Activated gamma-delta T cell treated with anti-CD3 and anti-CD28 coated beads, Interleukin-2, amount 50 U/mL, for 16 hours (primary cell): ENCODE data around the gene MGLL.

Experiments
- DNase-seq: peaks from one replicate; pipeline ENCODE4 v3.0.0-alpha.2; 2020; ENCODE audit warnings: low read depth

The MGLL gene

DNA sequence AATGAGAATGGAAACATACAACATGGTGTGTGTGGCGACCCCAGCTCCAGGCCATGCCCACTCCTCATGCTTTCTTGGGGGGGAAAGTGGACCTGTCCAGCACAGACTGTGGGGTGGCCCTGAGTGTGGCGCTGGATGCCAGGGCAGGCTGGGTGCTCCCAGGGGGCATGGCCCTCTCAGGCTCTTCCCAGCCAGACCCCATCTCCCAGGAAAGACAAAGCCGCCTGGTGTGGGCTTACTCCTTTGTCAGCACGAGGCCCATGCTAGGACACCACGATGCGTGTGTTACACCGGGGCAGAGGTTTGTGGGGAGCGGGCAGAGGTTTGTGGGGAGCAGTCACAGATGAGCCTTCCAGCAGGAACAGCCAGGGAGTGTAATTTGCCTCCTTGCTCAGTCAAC, 81.1 kb downstream of the MGLL start:
- DNase-seq, result no peak

DNA sequence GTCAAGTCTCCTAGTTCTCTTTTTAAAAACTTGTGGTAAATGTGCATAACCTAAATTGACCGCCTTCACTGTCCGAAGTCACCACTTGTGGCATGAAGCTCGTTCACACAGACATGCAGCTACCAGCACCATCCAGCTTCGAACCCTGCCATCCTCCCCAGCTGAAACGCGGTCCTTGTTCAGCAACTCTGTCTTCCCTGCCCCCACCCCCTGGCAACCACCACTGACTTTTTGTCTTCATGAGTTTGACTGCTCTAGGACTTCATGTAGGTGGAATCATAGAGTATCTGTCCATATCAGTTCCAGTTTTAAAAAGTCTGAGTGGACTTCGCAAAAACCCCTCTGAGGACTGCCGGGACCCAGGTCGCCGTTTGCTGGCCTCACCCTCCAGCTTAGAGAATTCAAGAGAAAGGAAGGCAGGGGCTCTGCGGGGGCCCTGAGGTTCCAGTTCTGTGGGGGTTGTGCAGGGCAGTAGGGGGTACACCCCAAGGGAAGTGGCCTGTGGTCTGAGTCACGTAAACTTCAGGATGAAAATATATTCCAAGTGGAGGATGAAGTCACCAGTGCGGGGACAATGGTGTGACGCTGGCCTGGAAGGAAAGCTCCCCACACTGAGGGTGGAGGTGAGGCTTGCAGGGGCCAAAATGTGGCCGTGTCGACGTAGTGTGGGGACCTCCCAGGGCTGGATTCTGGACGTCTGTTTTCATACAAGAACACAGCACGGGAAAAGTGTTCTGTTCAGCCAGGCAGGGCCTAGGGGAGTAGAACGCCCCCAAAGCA, 82.0 kb downstream of the MGLL start:
- no peak for DNase-seq

DNA sequence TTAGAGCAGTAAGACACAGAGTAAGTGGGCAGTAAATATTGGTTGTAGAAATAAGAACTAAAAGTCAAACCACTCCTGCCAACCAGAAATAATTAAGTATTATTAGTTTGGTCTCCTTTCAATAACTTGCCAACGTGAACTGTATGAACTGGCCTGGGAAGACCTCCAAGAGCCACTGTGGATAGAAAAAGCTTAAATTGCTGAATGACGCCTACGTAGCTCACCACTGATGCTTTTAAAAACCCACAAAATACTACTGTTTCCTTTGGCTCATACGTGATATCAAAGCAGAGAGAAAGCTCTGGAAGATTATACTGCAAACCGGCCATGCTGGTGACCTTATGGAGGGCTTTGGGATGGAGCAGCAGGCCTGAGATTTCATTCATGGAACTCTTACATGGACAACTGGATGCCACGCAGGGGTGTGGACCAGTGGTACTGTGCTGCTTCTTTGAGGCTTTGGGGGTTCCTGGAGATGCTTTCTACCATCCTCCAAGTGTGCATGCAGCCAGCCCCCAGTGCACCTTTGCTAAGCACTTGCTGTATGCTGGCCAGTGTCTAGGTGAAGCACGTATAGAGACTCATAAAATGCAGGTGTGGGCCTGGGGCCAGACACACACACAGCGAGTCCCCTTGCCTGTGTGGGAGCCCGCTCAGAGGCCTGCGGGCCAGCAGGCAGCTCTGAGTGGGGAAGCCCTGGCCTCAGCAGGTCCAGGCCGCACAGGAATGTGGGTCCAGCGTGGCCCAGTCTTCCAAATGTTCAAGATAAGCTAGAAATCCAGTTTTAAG, 82.8 kb downstream of the MGLL start:
- no peak for DNase-seq

DNA sequence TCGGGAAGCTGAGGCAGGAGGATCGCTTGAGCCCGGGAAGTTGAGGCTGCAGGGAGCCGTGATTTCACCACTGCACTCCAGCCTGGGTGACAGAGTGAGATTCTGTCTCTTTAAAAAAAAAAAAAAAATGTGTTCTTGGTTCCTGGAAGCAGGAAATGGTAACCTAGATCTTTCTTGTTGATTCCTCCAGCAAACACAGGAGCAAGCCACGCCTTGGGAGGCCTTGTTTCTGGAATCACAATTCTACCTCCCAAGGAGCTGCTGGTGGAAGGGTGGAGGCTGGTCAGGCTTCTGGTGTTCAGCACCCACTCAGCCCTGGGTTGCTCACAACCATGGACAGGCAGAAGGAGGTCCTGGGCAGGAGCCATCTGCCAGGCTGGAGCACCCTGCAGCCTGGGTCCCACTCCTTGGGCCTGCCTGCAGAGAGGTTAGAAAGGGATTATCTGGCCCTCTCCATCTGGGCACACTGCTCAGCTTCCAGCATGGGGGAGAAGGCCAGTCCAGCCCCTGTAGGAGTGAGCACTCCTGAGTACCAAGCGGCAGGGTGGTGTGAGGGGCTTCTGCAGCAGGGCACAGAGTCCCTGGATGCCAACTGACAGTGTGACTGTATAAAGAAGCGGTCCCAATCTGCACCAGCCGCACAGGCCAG, 84.0 kb downstream of the MGLL start:
- DNase-seq, result no peak

DNA sequence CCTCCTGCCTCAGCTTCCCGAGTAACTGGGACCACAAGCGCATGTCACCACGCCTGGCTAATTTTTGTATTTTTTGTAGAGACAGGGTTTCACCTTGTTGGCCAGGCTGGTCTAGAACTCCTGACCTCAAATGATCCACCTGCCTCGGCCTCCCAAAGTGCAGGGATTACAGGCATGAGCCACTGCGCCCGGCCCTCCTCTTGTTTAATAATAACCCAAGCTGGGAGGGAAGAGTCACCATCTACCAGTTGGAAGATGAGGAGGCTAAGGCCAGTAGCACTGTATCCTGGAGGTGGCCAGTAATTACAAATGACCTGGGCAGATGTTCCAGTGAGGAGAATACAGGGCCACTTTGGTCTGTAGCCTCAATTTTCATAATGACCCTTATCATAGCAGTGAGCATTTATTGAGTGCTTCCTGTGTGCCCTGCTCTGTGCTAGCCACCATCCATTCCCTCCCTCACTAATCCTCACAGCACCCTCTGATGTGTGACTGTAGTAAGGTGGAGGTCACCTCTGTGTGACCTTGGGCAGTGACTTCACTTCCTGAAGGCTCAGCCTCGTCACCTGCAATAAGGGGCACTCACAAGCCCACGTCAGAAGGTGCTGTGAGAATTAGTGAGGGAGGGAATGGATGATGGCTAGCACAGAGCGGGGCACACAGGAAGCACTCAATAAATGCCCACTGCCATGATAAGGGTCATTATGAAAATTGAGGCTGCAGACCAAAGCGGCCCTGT, 85.3 kb downstream of the MGLL start:
- DNase-seq, result no peak

DNA sequence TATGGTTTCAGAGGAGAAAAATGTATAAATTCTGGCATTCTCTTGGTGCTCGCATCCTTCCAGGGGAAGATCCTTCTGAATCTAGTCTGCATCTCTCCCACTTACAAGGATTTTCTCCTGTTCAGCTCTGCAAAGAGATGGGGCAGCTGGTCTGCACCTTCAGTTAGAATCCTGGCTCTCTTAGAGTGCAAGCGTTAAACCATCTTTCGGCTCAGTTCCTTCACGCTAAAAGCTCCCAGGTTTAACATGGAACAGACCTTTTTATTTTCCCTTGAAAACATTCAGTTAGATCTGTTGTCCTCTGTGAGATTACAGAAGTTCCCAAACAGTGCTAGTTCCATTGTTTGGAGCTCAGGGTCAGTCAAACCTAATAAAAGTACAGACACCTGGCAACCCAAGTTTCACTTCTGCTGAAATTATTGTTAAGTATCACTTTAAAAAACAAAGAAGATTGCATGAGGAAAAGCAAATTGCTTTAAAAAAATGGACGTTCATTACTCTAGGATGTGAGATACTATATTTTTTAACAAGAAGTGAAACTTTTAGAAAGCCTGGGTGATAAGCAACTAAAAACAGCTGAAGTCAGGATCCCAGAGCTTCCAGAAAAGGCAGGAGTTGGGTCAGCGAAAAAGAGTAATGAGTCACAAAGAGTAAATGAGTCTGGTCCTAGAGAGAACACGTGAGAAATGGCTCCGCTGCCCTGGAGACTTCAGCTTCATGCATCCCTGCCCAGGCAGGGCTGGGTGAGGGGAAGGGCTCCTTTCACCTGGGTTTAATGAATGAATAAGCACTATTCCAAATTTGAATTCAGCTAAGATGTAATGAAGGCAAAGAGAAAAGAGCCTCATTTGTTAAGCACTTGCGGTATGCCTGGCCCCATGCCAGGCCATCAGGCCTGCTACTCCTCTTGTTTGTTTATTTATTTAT, 86.3 kb downstream of the MGLL start:
- DNase-seq, result no peak

DNA sequence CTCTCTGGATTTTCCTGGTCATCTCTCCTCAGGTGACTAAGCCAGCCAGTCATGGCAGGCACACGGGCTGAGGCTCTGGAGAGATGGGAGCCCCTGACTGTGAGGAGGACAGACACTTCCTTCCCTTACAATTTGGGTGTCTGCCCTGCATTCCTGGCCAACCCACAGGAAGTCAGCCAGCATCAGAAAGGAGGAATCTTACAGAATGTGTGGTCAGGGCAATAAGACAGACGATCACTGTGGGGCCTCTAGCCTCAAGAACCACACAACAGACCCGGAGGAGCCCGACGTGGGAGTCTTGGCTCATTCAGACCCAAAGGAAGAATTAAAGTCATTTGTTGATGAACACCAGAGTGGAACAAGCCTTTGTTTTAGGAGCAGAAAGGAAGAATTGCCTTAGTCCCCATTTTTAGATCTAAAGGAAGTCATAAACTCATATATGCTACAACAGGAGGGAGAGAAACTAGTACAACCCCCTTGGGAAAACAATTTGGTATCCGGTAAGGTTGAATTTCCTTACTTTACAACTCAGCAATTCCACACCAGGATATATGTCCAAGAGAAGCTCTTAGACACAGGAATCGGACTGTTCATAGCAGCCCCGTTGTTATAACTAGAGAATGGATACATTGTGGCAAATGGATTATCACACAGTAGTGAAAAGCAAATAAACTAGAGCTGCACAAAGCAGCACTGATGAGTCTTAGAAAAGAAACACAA, 87.4 kb downstream of the MGLL start:
- no peak for DNase-seq

DNA sequence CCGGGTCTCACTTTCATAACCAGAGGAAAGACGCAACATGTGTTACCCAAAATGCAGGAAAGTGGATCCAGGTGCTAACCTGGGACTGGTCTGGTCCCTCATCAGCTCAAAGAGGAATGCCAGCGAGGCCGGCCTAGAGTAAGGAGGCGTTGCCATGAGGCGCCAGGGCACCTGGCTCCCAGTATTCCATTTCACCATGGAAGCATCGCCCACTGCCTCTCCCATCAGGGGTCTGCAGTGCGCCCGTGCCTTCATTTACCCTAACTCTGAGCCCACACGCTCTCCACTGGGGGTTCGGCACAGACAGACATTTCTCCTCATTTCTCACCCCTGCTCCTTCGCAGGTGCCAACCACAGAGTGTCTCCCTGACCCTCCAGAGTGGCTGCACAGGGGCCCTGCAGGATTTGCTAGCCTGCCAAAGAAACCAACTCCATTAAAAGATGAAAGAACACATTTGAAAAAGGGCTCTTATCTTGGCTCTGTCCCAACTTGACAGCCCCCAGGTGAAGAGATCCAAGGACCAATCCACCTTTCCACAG, 88.1 kb downstream of the MGLL start:
- no peak for DNase-seq

DNA sequence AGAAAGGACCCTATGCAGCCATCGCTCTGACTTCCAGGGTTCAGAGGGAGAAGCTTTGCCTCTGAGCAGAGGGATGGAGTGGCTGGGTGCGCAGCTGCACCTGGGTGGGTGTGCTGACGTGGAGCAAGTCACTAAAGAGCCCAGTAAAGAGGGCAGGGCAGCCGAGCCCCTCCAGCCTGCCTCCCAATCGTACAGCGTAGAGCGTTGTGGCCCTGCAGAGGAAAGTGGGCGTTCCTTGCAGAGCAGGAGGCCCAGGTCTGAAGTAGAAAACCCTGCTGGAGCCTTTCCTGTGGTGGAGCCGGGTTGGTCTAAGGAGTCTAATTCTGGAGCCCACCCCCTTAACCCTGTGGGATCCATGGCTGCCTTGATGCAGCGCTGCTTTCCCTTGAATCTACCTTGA, 88.5 kb downstream of the MGLL start:
- DNase-seq, result no peak

DNA sequence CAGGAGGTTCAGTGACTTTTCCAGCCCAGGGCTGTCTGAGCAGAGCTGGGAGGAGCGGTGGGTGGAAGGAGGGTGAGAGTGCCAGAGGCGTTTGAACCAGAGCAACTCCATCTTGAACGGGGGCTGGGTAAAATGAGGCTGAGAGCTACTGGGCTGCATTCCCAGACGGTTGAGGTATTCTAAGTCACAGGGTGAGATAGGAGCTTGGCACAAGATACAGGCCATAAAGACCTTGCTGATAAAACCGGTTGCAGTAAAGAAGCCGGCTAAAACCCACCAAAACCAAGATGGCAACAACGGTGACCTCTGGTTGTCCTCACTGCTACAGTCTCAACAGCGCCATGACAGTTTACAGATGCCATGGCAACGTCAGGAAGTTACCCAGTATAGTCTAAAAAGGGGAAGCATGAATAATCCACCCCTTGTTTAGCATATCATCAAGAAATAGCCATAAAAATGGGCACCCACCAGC, 89.4 kb downstream of the MGLL start:
- DNase-seq, result no peak

DNA sequence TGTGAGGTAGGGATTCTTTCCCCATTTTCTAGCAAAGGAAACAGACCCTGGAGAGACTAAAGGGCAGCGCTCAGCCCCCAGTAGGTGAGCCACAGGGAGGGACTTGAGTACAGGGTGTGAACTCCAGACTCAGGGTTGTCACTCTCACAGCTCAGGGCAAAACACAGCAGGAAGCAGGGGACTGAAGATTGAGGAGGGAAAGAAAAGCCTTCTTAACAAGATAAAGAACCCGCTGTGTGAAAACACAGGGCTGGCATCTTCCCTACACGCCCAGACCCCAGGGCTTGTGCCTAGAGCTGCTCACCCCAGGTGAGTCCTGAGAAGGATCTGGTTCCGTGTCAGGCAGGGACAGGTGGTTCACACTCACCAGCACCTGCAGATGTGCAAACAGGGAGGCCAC, 90.0 kb downstream of the MGLL start:
- no peak for DNase-seq

DNA sequence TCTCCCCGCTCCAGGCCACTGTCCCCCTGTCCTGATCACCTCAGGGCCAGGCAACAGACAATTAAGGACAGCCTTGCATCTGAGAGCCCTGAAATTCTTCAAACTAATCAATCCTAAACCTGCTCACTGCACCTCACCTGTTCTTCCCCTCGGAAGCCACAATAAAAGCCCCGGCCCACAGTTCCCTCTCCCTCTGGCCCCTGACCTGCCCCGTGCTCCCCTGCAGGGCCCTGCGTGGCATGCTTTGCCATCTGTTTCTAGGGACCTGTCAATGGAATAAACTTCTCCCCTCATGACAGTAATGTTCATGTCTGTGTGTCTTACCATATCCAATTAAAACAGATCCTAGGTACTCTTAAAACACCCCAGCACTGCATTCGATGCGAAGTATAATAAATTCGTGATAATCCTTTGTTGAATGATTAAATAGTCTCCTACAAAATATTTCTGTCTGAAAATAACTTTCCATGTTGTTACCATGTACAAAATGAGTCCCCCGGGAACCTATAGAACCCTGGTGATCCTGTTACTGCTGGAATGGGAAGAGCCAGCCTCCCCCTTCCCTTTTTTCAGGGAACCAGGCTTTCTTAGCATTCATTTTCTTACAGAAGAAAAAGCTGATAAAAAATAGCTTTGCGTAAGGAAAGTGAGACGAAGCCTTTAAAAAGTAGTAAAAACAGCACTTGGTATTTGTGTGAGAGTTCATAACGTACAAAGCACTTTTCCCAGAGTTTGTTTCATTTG, 90.6 kb downstream of the MGLL start:
- no peak for DNase-seq

DNA sequence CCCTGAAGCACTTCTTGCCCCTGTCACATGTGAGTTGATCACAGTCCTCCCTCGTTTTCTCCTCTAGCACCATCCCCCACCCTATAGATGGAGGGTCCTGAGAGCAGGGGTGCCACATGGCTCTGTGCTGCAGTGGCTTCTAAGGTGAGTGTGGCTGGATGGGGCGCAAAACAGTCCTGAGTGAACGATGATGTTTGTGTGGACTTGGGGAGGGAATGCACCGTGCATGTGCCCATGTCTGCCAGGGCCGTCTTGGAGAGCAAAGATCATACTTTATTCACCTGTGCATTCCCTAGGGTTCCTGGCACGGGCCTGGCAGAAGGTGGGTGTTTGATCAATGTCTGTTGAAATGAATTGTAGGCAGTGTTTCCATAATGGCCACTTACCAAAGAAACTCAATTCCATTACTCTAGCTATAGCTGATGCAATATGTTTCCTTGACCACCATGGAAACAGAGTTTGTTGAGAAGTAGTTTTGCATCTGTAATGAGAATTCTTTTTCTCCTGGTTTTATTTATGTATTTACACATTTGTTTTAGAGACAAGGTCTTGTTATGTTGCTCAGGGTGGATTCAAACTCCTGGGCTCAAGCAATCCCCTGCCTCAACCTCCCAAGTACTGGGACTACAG, 91.5 kb downstream of the MGLL start:
- no peak for DNase-seq

DNA sequence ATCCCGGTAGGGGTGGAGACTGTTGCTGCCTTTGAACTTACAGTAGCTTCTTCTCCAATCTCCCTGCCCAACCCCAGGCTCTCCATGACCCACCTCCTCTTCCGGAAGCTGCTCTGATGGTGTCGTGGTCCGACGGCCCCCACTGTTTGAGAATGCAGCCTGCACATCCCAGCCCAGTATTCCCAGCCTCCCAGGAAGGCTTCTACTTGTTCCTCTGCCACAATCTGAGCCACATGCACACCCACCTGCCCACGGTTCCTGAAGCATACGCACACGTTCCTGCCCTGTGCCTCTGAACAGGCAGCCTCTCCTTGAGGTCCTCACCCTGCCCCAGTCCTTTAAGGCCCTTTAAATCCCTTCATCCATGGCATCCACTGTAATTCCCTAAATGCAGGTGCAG, 92.1 kb downstream of the MGLL start:
- DNase-seq, result no peak

DNA sequence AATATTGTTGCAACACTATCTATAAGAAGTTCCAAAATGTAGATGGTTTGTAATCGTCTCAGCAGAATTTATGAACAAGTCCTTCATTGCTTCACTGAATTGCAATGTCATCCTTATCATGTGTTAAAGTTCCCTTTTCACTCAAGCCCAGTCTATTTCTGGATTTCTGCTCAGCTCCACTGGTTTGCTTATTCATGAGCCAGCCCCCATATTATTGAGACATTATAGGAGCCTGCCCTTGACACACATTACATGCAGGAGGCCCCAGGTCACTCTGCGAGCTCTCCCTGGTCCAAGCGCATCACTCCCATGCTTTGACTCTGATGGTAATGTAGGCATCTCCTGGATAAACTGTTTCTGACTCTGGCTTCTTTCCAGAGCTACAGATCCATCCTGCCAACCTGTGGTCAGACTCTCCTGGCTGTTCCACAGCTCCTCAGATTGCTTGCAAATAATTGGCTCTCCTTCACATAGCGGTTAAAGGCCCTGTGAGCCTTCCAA, 92.7 kb downstream of the MGLL start:
- DNase-seq, result no peak

DNA sequence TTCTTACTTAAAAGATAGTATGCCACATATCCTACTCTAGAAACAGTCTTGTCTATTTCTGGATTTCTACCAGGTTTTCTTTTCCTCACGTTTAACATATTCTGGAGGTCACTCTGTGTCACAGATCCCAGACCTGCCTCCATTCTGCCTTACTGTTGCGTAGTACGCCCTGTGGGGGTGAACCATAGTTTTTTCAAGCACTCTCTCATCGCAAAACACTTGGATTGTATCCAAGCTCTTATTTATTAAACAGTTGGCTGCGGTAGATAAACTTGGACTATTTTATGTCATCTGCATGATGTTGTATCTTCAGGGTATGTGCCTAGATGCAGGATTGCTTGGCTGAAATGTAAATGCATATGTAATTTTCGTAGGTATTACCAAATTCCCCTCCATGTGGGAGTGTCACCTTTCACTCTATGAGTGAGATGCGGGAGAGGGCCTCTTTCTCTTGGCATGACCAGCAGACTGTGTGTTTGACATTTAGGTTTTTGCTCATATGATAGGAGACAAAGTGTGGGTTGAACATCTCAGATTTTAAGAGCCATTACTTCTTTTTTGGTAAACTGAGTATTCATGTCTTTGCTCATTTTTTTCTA, 93.8 kb downstream of the MGLL start:
- DNase-seq, result no peak

DNA sequence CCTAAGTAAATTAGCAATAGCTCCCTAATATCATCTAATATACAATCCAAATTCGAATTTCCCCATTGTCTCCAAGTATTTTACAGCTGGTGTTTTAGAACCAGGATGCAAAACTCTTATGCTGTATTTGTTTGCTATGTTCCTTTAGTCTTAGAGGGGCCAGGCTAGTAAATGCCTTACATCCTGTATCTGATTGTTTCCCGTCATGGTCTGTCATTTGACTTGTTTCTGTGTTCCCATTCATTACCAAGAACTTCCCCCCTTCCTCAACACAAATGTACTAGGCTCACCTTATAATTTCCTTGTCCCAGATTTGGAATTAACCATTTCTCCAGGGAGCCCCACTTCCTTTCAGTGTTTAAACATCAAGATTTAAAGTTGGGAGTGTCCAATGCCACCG, 95.4 kb downstream of the MGLL start:
- no peak for DNase-seq

DNA sequence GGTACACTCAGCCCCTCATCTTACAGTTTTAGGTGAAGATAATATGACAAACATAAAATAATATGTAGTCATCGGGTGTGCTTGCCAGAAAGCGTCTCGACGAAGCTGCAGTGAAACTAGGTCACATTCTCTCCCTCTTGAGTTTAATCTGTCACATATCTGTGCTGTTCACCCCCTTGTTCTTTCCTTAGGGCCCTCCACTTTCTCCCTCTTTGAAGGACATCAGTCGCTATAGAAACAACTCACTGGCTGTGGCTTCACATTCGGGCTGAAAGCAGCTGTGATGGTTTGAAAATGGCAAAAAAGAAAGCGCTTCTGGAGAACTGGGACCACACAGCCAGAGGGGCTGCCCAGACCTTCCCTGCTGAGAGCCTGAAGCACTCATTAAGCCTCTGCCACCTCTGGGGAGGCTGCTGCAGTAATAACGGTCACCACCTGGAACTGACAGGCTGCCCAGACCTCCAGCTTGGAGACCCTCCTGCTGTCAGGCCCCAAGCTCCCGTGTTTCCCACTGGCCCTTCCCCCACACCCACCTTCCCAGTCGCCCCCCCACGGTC, 99.2 kb downstream of the MGLL start:
- DNase-seq, result no peak
